HPDE6-E6E7 (cell line): ENCODE results near the gene DSC3.

Experiments used
- DNase-seq: peaks from one replicate; pipeline ENCODE4 v3.0.0; 2011; ENCODE audit warnings: missing footprints; ENCODE audit errors: extremely low spot score

Gene DSC3

DNA sequence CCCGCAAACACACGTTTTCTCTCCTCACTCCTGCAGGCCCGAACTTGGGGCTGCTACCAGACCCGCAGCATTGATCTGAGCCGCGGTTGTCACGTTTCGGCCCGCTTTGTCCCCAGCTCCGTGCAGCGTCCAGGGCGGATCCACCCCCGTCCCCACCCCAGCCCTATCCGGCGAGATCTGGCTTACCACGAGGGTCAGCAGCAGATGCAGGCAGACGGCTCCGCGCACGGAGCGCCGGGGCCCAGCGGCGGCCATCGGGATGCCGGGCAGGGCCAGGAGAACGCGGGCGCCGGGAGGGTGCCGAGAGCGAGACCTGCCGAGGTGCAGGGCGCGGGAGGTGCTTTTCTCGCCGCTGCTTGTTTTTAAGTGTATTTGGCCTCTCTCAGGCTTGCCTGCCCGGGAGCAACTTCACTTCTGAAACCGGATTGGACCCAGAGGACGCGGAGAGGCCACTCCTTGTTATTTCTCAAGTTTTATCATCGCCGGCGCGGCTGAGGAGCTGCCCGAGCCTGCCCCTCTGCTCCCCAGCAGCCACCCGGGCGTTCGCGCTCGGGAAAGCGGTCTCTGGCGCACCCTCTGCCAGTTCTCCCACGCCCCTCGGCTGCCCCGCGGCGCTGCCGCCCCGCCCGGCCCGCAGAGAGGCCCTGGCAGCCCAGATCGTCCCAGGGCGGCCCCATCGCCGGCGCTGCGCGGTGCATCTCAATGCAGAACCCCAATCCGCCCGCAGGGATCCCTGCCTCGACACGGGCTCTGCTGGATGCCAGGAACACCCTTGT lies at the start of gene DSC3:
DSC3 (minus strand) TSS at position 337 of the 776 bp plus-strand sequence; CDS start at position 255, 82 bp downstream.
- peak; percentile 60 for DNase-seq

DNA sequence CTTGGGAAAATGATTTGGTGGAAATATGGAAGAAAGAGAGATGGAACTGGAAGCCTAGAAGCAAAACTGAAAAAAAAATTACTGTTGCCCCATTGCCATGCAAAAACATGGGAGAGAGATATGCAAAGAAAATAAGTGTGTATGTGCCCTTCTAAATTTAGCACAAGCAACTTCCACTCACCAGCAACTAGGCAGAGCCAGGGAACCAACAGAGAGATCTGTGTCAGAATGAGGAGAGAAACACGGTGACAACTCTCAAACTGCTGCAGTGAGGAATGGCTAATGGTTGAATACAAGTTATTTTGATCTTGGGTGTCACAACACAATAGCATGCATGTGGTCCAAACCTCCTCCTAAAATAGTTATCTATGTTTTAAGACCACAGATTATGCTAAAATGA lies 48.8 kb upstream of the DSC3 start:
- no peak for DNase-seq

- no peak for DNase-seq
Measured at GRCh38 chr18:31088532-31088931, 46.0 kb upstream of the DSC3 start.

- DNase-seq, result no peak
Measured at GRCh38 chr18:31079973-31080372, 37.4 kb upstream of the DSC3 start.

DNA sequence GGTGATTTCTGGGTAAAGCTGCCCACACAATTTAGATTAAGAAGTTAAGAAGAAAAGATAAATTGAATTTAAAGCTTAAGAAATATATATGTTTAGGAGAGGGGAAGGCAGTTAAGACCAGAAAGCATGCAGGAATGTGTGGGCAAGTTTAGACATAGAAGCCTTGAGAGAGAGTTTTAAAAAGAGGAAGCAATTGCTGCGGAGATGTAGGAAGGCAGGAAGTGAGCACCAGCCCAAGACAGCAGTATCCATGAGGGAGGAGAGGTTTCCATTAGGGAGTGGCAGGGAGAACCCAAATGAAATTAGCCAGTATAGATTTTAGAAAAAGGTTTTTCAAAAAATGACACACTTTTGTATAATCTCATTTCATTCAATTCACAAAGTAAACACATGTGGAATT lies 35.3 kb upstream of the DSC3 start:
- DNase-seq, result no peak

- no peak for DNase-seq
Measured at GRCh38 chr18:31072175-31072574, 29.6 kb upstream of the DSC3 start.

GRCh38 chr18:31070206-31070605 lies 27.7 kb upstream of the DSC3 start:
- no peak for DNase-seq

DNA sequence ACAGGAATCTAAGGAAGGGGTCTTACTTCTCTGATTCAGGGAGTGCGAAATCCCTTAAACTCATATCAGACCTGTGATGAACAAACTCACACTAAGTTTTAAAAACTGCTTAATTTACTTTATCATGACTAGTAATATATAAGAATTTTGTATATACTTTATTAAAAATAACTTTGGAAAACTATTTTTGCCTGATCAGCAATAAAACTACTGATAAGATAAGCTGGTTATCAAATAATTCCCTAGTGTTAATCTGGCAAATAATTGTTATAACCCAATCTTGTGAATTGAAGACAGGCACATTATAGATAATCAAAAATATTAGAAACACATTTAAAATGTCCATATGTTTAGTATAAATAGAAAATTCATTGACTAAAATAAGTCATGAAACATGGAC lies 23.7 kb upstream of the DSC3 start:
- no peak for DNase-seq

GRCh38 chr18:31065036-31065773 lies 22.7 kb upstream of the DSC3 start:
- no peak for DNase-seq

GRCh38 chr18:31064130-31064529 lies 21.6 kb upstream of the DSC3 start:
- DNase-seq, result peak; percentile 21

- DNase-seq, result no peak
Measured at GRCh38 chr18:31061945-31062344, 19.4 kb upstream of the DSC3 start.

GRCh38 chr18:31058897-31059296 lies 16.4 kb upstream of the DSC3 start:
- DNase-seq, result no peak

DNA sequence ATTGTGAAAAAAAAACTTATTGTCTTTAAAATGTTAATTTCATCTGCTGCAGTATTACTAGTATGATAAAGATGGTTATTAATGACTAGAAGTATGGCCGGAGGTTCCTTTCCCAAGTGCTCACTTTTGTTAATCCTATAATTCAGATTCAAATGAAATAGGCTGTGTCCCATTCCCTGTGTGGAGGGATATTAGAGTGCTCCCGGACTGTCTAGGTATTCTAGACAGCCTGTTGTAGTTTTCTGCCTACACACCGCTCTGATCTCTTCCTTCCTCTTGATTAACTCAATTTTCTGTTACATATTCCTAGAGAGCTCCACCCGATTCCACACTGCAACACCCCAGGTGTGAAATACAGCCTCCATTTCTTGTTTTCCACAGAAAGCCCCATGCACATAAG lies 15.4 kb upstream of the DSC3 start:
- DNase-seq, result no peak

DNA sequence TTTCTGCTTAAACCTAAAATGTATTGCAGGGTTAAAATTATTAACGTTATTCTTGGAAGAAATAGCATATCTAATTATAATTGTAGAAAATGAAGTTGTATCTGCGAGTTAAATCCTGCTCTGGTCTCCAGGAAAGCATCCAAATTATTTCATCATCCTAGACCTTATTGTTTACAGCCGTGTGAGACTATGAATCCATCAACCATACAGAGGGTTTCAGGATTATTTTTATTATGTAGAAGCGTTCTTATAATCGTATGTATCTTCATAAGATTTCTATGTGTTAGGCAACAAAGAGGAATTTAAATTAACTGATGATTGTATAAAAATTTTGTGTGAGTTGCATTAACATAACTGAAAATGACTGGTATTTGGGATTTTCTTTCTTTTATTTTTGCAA lies 14.5 kb upstream of the DSC3 start:
- DNase-seq, result no peak

- no peak for DNase-seq
Measured at GRCh38 chr18:31056296-31056695, 13.8 kb upstream of the DSC3 start.

DNA sequence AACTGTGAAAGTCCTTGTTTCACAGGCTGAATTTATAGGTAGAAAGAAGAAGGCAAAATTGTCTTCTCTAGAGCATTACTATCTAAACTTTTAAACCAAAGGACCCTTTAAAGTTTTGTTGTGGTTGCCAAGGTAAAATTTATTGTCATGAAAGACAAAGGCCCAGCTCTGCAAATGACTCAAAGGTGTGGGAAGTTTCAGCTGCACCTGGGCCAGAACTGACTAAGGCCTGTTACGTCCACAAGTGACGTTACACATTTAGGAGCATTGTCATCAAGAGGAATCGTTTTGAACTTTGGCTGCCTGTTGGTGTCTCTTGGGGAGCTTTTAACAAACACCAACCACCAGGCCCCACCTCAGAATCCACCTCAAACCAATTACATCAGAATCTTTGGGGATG lies 8.1 kb upstream of the DSC3 start:
- no peak for DNase-seq

DNA sequence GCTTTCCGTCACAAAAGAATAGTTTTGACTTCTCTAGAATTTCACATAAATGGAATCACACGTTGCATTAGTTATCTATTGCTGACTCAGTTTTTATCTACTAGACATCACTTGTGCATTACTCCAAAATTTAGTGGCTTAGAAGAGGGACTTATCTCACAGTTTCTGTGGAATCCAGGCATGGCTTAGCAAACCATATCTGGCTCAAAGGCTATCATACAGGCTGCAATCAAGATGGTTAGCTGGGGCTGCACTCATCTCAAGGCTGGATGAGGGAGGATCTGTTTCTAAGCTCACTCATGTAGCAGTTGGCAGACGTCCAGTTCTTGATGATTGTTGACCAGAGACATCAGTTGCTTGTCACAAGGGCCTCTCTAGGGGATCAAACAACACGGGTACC lies 6.6 kb upstream of the DSC3 start:
- no peak for DNase-seq

DNA sequence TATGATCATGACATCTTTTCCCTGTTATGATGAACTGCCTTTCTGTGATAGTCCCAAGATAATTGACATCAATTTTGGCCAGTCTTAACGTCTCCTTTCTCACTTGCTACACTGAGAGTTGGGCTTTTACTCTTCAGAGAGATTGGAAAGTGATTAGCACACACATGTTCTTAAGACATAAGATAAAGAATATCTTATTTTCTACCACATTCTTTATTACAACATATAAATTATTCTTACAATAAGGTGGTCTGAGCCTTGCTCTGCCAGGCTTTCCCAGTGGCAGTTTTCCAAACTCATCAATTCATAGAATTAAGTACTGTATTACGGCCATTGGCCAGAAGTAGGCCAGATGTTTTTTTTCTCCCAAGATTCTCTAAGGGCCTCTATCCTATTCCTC lies 5.7 kb upstream of the DSC3 start:
- no peak for DNase-seq

DNA sequence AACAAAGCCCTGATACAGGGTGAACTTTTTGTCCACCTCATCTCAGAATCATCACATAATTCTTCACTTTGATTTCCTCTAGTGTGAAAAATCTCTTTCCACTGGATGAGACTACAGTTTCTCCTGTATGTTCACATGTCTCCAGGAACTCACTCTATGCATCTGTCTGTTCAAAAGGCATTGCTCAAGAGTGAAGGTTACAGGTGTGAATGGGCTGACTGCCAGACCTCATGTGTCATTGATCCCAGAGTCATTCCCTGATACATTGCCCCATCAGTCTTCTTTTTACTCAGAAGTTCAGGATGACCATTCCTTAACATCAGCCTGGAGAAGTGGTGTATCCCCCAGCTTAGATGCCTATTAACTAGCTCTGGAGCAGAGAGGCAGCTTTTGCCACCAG lies 4.4 kb upstream of the DSC3 start:
- DNase-seq, result peak; percentile 42

GRCh38 chr18:31045599-31045998 lies 3.1 kb upstream of the DSC3 start:
- no peak for DNase-seq

GRCh38 chr18:31044926-31045325 lies 2.4 kb upstream of the DSC3 start:
- no peak for DNase-seq

GRCh38 chr18:31043709-31044108 lies 1.2 kb upstream of the DSC3 start:
- no peak for DNase-seq

DNA sequence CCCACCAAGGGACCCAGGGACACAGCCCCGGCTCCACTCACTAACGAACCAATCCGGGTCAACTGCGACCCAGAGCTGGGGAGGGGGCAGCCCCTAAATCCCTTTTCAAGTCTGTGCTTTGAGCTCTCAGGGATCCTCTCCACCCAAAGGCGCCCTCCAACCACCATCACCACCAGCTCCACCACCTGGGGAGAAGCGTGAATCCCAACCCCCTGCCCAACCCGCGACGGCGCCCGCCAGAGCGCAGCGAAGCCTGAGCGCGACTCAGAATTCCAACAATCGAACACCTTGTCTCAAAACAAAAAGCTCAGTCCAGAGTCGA lies 497 bp downstream of the DSC3 start:
- peak; percentile 23 for DNase-seq
